Iris pigment epithelial cell (primary cell): ENCODE data around the gene OTULIN.
A peak's percentile ranks its signal among the peaks of the same experiment; 100 is the strongest.

Source experiments
- DNase-seq: peaks from one replicate; pipeline ENCODE4 v3.0.0-alpha.2; 2011; ENCODE audit warnings: low read depth

OTULIN gene

GRCh38 chr5:14664270-14665100 lies at the start of gene OTULIN:
TSS of gene OTULIN (plus strand) at chr5:14664718. CDS start at chr5:14664826, 108 bp downstream.
- peak; percentile 83 for DNase-seq

DNA sequence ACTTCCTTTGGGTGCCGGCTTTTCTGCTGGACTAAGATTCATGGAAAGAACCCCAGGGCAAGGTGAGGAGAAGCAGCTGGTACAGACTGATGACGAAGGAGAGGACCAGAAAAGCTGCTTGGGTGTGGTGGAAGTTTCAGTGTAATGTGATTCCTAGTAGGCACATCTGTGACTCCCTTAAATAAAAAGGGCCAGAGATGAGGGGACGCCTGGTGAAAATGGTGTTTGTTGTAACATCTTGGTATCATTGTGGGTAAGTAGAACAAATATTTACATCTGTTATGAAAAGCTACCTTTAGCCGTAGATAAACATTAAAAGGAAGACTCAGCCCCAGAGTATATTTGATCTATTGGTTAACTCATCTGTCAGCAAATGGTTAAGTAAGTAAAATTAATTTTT lies 49.2 kb upstream of the OTULIN start:
- DNase-seq = no peak

- DNase-seq = no peak
Measured at GRCh38 chr5:14617441-14617840, 47.1 kb upstream of the OTULIN start.

DNA sequence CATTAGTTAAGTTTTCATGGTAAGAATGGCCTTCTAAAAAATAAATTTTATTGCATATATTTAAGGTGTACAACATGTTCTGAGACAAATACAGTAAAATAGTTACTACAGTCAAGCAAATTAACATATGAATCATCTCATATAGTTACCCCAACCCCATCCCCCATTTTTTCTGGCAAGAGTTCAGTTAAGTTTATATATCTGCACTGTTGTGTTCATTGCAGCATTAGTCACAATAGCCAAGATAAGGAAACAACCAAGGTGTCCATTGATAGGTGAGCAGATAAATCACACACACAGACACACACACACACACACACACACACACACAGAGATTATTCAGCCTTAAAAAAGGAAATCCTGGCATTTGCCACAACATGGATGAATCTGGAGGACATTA lies 37.2 kb upstream of the OTULIN start:
- DNase-seq = no peak

DNA sequence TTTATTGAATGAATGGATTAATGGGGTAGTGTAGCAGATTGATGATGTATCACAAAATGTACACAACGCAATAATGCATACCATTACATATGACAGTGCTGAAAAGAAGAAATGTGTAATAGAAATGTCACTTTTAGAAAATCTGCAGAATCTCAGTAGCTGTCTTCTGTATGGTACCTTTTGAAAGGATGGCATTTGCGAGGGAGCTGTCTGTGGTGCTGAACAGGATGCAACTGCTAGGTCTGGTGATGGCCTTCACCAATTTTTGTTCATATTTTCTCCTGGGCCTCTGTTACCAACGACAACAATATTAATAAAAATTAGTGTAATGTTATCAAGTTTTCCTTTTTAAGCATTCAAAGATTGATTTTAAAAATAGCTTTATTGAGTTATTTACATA lies 36.2 kb upstream of the OTULIN start:
- peak; percentile 57 for DNase-seq

- no peak for DNase-seq
Measured at GRCh38 chr5:14630671-14631070, 33.8 kb upstream of the OTULIN start.

GRCh38 chr5:14635656-14636055 lies 28.9 kb upstream of the OTULIN start:
- DNase-seq = no peak

GRCh38 chr5:14640765-14641164 lies 23.8 kb upstream of the OTULIN start:
- DNase-seq = no peak

DNA sequence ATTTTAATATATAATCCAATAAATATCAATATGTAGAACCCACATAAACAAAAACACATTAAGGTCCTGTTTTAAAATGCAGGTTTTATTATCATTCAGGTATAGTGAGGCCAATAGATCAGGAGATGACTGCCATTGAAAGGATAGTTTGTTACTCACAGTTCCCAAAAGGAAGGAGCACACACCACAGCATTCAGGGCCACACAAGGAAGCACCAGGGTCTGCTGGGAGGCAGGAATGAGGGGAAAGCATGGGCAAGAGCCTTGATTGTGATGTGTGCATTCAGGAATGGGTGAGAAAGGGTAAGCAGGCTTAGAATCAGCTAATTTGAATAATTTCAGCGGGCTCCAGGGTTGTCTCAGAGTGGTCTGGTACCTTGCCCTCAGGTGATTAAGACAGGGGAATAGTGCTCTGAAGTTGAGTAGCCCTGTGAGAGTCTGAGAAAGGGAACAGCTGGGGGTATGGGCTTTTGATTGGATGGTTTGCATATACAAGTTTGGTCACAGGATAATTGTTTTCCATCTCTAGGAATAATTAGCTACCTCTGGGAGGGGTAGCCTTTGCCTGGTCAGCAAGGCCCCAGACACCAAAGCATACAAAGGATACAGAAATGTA lies 19.8 kb upstream of the OTULIN start:
- no peak for DNase-seq

- no peak for DNase-seq
Measured at GRCh38 chr5:14650052-14650451, 14.5 kb upstream of the OTULIN start.

GRCh38 chr5:14655146-14655741 lies 9.3 kb upstream of the OTULIN start:
- no peak for DNase-seq

DNA sequence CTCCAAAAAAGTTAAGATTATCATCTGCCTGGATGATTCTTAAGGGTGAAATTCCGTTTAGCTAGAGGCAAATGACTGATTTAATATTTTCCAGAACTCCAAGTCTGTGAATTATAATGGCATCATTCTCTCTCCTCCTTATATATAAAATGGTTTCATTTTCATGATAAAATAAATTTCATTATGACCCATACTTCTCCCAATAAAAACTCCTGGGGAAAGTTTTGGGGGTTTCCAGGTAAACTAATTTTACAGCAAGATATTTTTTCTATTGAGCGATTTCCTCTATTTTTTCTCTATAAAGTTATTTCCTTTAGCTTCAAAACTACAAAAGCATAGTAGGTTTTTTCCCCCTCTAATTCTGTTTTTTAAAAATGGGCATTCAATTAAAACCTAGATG lies 7.6 kb upstream of the OTULIN start:
- DNase-seq = no peak

DNA sequence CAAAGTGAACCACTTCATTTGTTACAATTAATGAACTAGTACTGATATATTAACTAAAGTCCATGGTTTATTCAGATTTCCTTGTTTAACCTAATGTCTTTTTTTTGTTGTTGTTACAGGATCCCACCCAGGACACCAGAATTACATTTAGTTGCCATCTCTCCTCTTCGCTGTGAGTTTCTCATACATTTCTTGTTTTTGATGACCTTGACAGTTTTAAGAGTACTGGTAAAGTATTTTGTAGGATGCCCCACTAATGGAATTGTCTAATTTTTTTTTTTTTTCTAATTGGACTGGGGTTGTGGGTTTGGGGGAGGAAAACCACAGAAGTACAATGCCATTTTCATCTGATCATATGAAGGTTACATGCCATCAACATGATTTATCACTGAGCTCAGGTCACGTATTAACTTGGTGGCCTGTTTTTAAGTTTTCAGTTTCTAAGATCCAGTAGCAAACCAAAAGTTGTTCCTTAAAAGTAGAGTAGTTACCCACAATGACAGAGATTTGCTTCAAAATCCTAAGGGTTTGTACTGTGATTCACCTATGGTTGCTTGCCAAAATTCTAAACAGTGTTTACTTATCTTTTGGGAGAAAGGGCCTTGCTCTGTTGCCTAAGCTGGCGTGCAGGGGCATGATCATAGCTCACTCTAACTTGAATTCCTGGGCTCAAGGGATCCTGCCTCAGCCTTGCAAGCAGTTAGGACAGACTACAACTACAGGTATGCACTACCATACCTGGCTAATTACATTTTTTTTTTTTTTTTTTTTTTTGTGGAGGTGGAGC lies 4.5 kb upstream of the OTULIN start:
- DNase-seq = peak; percentile 59

DNA sequence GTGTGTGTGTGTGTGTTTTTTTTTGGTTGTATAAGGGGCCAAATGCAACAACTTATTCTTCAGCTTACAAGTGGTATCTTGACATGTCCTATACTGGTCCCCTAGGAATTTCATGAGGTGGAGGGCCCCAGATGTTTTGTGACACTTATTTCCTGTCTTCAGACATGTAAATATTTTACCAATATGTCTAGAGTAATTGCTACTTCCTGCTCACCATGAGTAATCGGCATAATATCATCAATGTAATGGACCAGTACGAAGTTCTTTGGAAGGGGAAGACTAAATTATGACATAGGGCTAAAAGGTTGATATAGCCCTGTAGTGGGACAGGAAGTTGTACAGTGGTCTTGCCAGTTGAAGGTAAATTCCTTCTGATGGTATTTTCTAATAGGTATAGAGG lies 3.7 kb upstream of the OTULIN start:
- DNase-seq = no peak

DNA sequence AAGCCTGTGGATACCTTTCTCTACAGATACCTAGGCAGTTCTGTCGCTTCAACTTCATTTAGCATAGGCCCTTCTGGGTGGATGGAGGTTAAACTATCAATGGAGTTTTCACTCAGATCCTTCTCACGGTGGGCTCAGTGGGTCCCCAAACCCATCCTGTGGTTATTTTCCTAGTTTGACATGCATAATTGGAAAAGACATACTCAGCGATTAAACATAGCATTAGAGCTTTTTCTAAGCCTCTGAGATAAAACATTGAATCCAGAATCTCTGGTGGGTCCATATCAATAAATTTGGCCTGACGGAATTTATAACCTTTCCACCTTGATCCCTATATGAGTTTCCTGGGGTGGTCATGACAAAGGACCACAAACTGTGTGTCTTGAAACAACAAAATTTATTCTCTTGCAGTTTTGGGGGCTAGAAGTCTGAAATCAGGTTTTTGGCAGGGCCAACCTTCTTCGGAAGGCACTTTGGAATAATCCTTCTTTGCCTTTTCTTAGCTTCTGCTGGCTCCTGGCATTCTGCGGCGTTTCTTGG lies 1.7 kb upstream of the OTULIN start:
- no peak for DNase-seq

- DNase-seq = no peak
Measured at GRCh38 chr5:14663734-14664269, 716 bp upstream of the OTULIN start.

DNA sequence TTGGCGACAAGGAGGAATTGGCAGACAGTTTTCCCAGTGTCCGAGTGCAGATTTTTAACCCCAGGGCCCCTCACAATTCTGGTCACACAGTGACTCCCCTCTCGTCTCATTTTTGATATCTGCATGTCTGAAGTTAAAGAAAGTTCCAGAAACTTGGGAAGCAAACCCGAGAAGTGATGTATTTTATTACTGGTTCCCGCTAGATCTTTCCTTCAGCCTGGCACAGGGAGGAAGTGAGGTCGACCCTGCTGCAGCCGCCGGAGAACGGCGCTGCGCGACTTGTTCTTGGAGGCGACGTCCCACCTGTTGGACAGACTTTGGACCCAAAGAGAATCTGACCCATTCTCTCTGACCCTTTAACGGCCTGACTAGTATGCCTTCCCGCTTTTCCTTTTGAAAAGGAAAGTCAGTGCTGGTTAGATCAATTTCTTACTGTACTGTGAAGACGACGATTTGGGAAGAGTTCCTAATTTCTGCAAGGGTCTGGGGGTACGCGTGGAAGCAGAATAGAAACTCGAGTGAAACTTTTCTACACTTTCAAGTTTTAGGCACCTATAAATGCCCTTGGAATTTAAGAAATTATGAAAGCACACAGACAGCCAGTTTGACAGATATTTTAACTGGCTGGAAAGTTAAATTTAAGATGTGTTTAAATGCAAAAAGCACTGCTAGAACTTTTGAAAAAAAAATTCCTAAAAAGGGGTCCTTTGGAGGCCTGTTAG lies 744 bp downstream of the OTULIN start:
- DNase-seq = no peak

GRCh38 chr5:14665949-14666348 lies 1.4 kb downstream of the OTULIN start:
- no peak for DNase-seq

GRCh38 chr5:14666357-14666756 lies 1.8 kb downstream of the OTULIN start:
- no peak for DNase-seq

GRCh38 chr5:14667290-14667689 lies 2.8 kb downstream of the OTULIN start:
- no peak for DNase-seq

- DNase-seq = no peak
Measured at GRCh38 chr5:14667770-14668169, 3.3 kb downstream of the OTULIN start.
